ENCODE data around the gene OR52R1. TPM values are rescaled to one million over a fixed set of nuclear protein-coding genes. Genes with fewer than 3 reads are reported as not detected.
"Not testable (repeated sequence)": the region's sequence is repeated elsewhere in the genome, so short reads cannot be mapped to it uniquely, and the experiment has no call there.

The OR52R1 gene
- total and polyA plus RNA-seq, 10 donors, result not detected

DNA sequence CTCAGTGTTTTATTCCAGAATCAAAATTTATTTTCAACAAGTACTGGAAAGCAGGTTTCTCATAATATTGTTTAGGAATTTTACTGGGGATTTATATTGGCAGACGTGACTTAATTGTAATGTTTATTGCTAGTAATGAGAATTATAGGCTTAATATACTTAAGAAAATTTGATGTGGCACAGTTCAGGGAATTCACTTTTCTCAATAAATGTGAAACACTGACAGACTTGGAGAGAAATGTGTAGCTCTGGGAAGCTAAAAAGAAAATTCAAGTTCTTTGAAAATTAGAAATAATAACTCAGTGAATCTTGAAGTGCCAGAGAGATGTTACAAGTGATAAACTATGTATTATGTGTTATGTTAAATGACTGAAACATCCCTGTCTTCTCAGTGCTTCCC lies 16.8 kb upstream of the OR52R1 start, which contains the start of gene OR51F2:
Gene OR51F2, plus strand, starts transcription at position 301 of the 400 bp plus-strand sequence. CDS start 101 bp downstream, outside the sequence.
- no peak for TF ChIP-seq POLR2AphosphoS5 (IDR thresholded peaks at IDR 0.05)
- no peak for TF ChIP-seq POLR2A (IDR thresholded peaks at IDR 0.05)
- TF ChIP-seq, protein P1, sequence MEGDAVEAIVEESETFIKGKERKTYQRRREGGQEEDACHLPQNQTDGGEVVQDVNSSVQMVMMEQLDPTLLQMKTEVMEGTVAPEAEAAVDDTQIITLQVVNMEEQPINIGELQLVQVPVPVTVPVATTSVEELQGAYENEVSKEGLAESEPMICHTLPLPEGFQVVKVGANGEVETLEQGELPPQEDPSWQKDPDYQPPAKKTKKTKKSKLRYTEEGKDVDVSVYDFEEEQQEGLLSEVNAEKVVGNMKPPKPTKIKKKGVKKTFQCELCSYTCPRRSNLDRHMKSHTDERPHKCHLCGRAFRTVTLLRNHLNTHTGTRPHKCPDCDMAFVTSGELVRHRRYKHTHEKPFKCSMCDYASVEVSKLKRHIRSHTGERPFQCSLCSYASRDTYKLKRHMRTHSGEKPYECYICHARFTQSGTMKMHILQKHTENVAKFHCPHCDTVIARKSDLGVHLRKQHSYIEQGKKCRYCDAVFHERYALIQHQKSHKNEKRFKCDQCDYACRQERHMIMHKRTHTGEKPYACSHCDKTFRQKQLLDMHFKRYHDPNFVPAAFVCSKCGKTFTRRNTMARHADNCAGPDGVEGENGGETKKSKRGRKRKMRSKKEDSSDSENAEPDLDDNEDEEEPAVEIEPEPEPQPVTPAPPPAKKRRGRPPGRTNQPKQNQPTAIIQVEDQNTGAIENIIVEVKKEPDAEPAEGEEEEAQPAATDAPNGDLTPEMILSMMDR (IDR thresholded peaks at IDR 0.05 in 8 of 11, conservative IDR thresholded peaks at IDR 0.05 in 3 of 11), result no peak
- H3K9me3 ChIP-seq, result no peaks in the 10 kb centered on the region
- intact Hi-C loops (cut with DNase I; ENCODE audit: low total_unique reads), result no loop called here
- WGBS, 5 donors, result 80 to 95% (median 91%) methylated on average over 1 of the region's 1 CpG
- no peaks in the 10 kb centered on the region for H3K36me3 ChIP-seq
- DNase-seq, result no peak
- H3K4me3 ChIP-seq, result no peak within 1 kb of the TSS
- H3K4me1 ChIP-seq, result no peaks in the 10 kb centered on the region
- peaks cover 0 to 6% (median 0%) of the 10 kb centered on the region in 7 donors for H3K27me3 ChIP-seq (replicated peaks in 1 of 7)
- no peak within 1 kb of the TSS for H3K27ac ChIP-seq

DNA sequence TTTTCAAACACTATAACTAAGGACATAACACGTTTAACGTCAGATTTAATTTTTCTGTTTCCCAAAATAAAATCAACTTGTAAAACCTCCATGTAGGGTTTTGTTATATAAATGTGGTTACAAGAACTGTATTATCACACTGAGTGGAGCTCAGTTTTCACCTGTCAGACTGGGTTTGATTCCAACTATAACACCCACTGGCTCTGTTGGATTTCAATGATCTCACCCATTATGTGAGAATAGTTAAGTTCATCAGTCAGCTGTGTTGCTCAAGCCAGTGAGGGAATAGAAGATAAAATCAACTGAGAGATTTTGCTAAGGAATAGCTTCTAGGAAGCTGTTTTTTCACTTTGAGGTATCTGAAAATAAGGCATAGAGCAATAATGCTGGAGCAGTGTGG lies 5.1 kb upstream of the OR52R1 start:
- H3K27me3 ChIP-seq (replicated peaks in 1 of 7), result no peaks in the 10 kb centered on the region
- no peak overlapping the region for H3K4me3 ChIP-seq
- no peak overlapping the region for H3K27ac ChIP-seq
- H3K9me3 ChIP-seq, result no peaks in the 10 kb centered on the region
- TF ChIP-seq, protein P1 (IDR thresholded peaks at IDR 0.05 in 8 of 11, conservative IDR thresholded peaks at IDR 0.05 in 3 of 11), result no peak
- TF ChIP-seq POLR2AphosphoS5 (IDR thresholded peaks at IDR 0.05), result no peak
- no peak for TF ChIP-seq POLR2A (IDR thresholded peaks at IDR 0.05)
- no peaks in the 10 kb centered on the region for H3K4me1 ChIP-seq
- WGBS, 5 donors, result 85 to 95% (median 89%) methylated on average over 2 of the region's 2 CpGs
- DNase-seq, result no peak
- no peaks in the 10 kb centered on the region for H3K36me3 ChIP-seq
- intact Hi-C loops (cut with DNase I; ENCODE audit: low total_unique reads), result no loop called here

DNA sequence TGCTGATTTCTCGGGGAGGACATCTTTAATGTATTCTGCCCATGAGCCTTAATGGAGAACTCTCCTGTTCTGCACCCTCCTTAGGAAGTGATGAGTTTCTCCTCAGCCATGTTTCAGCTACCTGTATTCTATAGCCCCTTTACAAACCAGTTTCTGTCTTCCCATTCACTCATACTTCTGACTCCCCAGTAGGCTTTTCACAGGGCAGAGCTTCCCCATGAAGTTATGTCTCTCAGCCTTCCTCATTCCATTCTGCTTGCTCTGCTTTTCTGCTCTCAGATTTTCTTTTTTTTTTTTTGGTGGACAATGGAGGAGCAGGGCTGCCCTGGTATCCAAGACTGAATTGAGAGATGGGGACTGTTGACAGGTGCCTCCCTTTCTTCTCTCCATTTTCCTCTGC lies 4.3 kb upstream of the OR52R1 start:
- 50 to 91% (median 90%) methylated on average over 1 of the region's 1 CpG for WGBS, 5 donors
- TF ChIP-seq POLR2A (IDR thresholded peaks at IDR 0.05) (no peak), POLR2AphosphoS5 (IDR thresholded peaks at IDR 0.05) (no peak)
- TF ChIP-seq, protein P1 (IDR thresholded peaks at IDR 0.05 in 8 of 11, conservative IDR thresholded peaks at IDR 0.05 in 3 of 11), result no peak
- Histone ChIP-seq H3K4me1 (no peaks in the 10 kb centered on the region), H3K36me3 (no peaks in the 10 kb centered on the region), H3K27me3 (replicated peaks in 1 of 7) (no peaks in the 10 kb centered on the region), H3K27ac (no peak overlapping the region), H3K4me3 (no peak overlapping the region), H3K9me3 (no peaks in the 10 kb centered on the region)
- intact Hi-C loops (cut with DNase I; ENCODE audit: low total_unique reads), result no loop called here
- no peak for DNase-seq

DNA sequence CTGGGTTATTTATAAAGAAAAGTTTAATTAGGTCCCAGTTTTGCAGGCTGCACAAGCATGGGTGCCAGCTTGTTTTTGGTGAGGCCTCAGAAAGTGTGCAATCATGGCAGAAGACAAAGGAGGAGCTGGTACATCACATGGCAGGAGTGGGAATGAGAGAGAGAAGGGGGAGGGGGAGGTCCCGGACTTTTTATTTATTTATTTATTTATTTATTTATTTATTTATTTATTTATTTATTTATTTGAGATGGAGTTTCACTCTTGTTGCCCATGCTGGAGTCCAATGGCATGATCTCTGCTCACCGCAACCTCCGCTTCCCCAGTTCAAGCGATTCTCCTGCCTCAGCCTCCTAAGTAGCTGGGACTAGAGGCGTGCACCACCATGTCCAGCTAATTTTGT lies 2.9 kb downstream of the OR52R1 start:
- intact Hi-C loops (cut with DNase I; ENCODE audit: low total_unique reads); H3K36me3 ChIP-seq; H3K4me1 ChIP-seq; H3K9me3 ChIP-seq; DNase-seq; H3K27ac ChIP-seq; H3K4me3 ChIP-seq; H3K27me3 ChIP-seq (replicated peaks in 1 of 7): not testable (repeated sequence)
- WGBS, 5 donors, result 72 to 95% (median 81%) methylated on average over 5 of the region's 5 CpGs

Data from spleen (tissue), 11 donors.